HEK293 (cell line): ENCODE measurements around the gene NRP1.
A peak's percentile ranks its signal among the peaks of the same experiment; 100 is the strongest.

Experiments
- CTCF ChIA-PET: fragments of 350-600 bp; formaldehyde crosslinking; extraction: SDS; loops from one replicate; lab custom pipeline; 2021; ENCODE audit warnings: antibody characterized with exemption; lab: Yijun Ruan, JAX
- POLR2A ChIA-PET: fragments of 300-600 bp; formaldehyde crosslinking; extraction: SDS; loops from one replicate; lab custom pipeline; 2020; ENCODE audit warnings: antibody characterized with exemption, inconsistent platforms; lab: Yijun Ruan, JAX
- H3K27ac ChIP-seq: fragments of 200-500 bp; sonication (Bioruptor generic); 2 replicates; pipeline ENCODE4 v1.5.1; 2014; ENCODE audit warnings: low read depth, low read length, control low read depth, inconsistent platforms; ENCODE audit errors: extremely low read depth
- H3K36me3 ChIP-seq, 2 experiments: fragments of 200-500 bp in 1 of 2; sonication (Bioruptor generic) in 1 of 2; 1 replicate in 1 of 2; 2 replicates in 1 of 2; pipeline ENCODE4 v1.5.1; 2014 to 2017; ENCODE audit warnings: inconsistent platforms in 2 of 2, low read length in 2 of 2; ENCODE audit not compliant: control insufficient read depth in 2 of 2, insufficient read depth in 1 of 2
- H3K4me1 ChIP-seq: fragments of 200-500 bp; sonication (Bioruptor generic); 2 replicates; pipeline ENCODE4 v1.5.1; 2014; ENCODE audit warnings: mild to moderate bottlenecking, low read length, inconsistent platforms; ENCODE audit not compliant: control insufficient read depth, insufficient read depth
- H3K4me3 ChIP-seq: 2 replicates; pipeline ENCODE4 v1.5.1; 2011; ENCODE audit warnings: low read depth, mild to moderate bottlenecking, control low read depth, low read length, moderate library complexity
- H3K9me3 ChIP-seq: fragments of 200-500 bp; sonication (Bioruptor generic); 2 replicates; pipeline ENCODE4 v1.5.1; 2014; ENCODE audit warnings: low read depth, low read length, inconsistent platforms; ENCODE audit not compliant: control insufficient read depth, insufficient read depth
- KLF1 ChIP-seq: fragments of 450-650 bp; formaldehyde crosslinking; IDR thresholded peaks from 2 replicates; pipeline ENCODE4 v1.5.1; 2016; ENCODE audit warnings: missing biosample characterization, missing genetic modification characterization
- KLF10 ChIP-seq: fragments of 450-650 bp; IDR thresholded peaks from 2 replicates; pipeline ENCODE4 v1.5.1; 2018; ENCODE audit warnings: missing biosample characterization, mild to moderate bottlenecking, missing genetic modification characterization
- KLF9 ChIP-seq: fragments of 450-650 bp; formaldehyde crosslinking; IDR thresholded peaks from 2 replicates; pipeline ENCODE4 v1.5.1; 2016; ENCODE audit warnings: missing biosample characterization, missing genetic modification characterization, low read depth
- MYNN ChIP-seq: fragments of 450-650 bp; formaldehyde crosslinking; IDR thresholded peaks from 2 replicates; pipeline ENCODE4 v1.5.1; 2016; ENCODE audit warnings: missing biosample characterization, missing genetic modification characterization, borderline replicate concordance
- SP2 ChIP-seq: fragments of 450-650 bp; formaldehyde crosslinking; IDR thresholded peaks from 2 replicates; pipeline ENCODE4 v1.5.1; 2016; ENCODE audit warnings: missing biosample characterization, missing genetic modification characterization
- WT1 ChIP-seq: fragments of 450-650 bp; formaldehyde crosslinking; IDR thresholded peaks from 2 replicates; pipeline ENCODE4 v1.5.1; 2016; ENCODE audit warnings: missing biosample characterization, missing genetic modification characterization
- ZNF24 ChIP-seq: fragments of 450-650 bp; formaldehyde crosslinking; IDR thresholded peaks from 2 replicates; pipeline ENCODE4 v1.5.1; 2016; ENCODE audit warnings: missing biosample characterization, missing genetic modification characterization
- ZNF341 ChIP-seq: fragments of 450-650 bp; formaldehyde crosslinking; IDR thresholded peaks from 2 replicates; pipeline ENCODE4; 2016; ENCODE audit warnings: low read depth, missing biosample characterization, missing genetic modification characterization
- ZNF548 ChIP-seq: fragments of 450-650 bp; formaldehyde crosslinking; IDR thresholded peaks from 2 replicates; pipeline ENCODE4 v1.5.1; 2016; ENCODE audit warnings: missing biosample characterization, missing genetic modification characterization
- ZNF610 ChIP-seq: fragments of 450-650 bp; formaldehyde crosslinking; IDR thresholded peaks from 2 replicates; pipeline ENCODE4 v1.5.1; 2016; ENCODE audit warnings: missing biosample characterization, missing genetic modification characterization, borderline replicate concordance
- ZNF677 ChIP-seq: fragments of 450-650 bp; IDR thresholded peaks from 2 replicates; pipeline ENCODE4 v1.5.0; 2018; ENCODE audit warnings: missing biosample characterization, mild to moderate bottlenecking, missing genetic modification characterization, moderate library complexity
- ZNF701 ChIP-seq: fragments of 450-650 bp; formaldehyde crosslinking; IDR thresholded peaks from 2 replicates; pipeline ENCODE4 v1.5.1; 2016; ENCODE audit warnings: missing biosample characterization, missing genetic modification characterization
- TF ChIP-seq, protein P1 (sequence below): fragments of 450-650 bp; formaldehyde crosslinking; IDR thresholded peaks from 2 replicates; pipeline ENCODE4 v1.5.1; 2017; ENCODE audit warnings: missing biosample characterization, mild to moderate bottlenecking, missing genetic modification characterization, moderate library complexity
- TF ChIP-seq, protein P2 (sequence below): fragments of 450-650 bp; formaldehyde crosslinking; IDR thresholded peaks from 2 replicates; pipeline ENCODE4 v1.5.1; 2017; ENCODE audit warnings: missing biosample characterization, missing genetic modification characterization
- TF ChIP-seq, protein P3 (sequence below): fragments of 450-650 bp; formaldehyde crosslinking; IDR thresholded peaks from 2 replicates; pipeline ENCODE4 v1.5.1; 2016; ENCODE audit warnings: missing biosample characterization, missing genetic modification characterization
- TF ChIP-seq, protein P4 (sequence below): fragments of 450-650 bp; formaldehyde crosslinking; IDR thresholded peaks from 2 replicates; pipeline ENCODE4 v1.5.1; 2016; ENCODE audit warnings: missing biosample characterization, missing genetic modification characterization
- TF ChIP-seq, protein P5 (sequence below): fragments of 450-650 bp; formaldehyde crosslinking; optimal IDR thresholded peaks from 2 replicates; pipeline ENCODE3; 2016; ENCODE audit warnings: missing biosample characterization, mild to moderate bottlenecking, missing genetic modification characterization

Gene NRP1

DNA sequence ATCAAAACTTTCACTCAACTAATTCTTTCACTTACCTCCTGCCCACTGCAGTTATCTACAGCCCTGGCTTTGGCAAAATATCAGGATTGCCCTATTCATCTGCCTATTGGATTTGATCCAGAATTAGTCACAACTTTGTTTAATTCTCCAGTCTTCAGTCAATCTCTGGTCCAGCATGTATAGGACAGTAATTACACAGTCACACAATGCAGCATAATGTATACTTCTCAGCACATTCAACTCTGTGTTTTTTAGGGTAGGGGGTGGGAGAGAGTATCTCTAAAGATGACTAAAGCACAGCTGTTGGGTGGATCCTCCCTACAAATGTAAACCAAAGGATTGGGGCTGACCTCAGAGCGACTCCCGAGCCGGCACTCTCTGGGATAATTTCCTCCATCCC lies 17.7 kb upstream of the NRP1 start:
- no peaks in the 10 kb centered on the region for H3K9me3 ChIP-seq
- ChIA-PET CTCF (no interaction called here), POLR2A (no interaction called here)
- TF ChIP-seq, protein P1, sequence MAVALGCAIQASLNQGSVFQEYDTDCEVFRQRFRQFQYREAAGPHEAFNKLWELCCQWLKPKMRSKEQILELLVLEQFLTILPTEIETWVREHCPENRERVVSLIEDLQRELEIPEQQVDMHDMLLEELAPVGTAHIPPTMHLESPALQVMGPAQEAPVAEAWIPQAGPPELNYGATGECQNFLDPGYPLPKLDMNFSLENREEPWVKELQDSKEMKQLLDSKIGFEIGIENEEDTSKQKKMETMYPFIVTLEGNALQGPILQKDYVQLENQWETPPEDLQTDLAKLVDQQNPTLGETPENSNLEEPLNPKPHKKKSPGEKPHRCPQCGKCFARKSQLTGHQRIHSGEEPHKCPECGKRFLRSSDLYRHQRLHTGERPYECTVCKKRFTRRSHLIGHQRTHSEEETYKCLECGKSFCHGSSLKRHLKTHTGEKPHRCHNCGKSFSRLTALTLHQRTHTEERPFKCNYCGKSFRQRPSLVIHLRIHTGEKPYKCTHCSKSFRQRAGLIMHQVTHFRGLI: no peak
- no peak for TF ChIP-seq ZNF701 (tag by site-specific recombination)
- TF ChIP-seq MYNN (tag by site-specific recombination): no peak
- TF ChIP-seq KLF10 (tag by site-specific recombination): no peak
- TF ChIP-seq, protein P2, sequence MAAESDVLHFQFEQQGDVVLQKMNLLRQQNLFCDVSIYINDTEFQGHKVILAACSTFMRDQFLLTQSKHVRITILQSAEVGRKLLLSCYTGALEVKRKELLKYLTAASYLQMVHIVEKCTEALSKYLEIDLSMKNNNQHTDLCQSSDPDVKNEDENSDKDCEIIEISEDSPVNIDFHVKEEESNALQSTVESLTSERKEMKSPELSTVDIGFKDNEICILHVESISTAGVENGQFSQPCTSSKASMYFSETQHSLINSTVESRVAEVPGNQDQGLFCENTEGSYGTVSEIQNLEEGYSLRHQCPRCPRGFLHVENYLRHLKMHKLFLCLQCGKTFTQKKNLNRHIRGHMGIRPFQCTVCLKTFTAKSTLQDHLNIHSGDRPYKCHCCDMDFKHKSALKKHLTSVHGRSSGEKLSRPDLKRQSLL (tag by site-specific recombination): no peak
- TF ChIP-seq, protein P3, sequence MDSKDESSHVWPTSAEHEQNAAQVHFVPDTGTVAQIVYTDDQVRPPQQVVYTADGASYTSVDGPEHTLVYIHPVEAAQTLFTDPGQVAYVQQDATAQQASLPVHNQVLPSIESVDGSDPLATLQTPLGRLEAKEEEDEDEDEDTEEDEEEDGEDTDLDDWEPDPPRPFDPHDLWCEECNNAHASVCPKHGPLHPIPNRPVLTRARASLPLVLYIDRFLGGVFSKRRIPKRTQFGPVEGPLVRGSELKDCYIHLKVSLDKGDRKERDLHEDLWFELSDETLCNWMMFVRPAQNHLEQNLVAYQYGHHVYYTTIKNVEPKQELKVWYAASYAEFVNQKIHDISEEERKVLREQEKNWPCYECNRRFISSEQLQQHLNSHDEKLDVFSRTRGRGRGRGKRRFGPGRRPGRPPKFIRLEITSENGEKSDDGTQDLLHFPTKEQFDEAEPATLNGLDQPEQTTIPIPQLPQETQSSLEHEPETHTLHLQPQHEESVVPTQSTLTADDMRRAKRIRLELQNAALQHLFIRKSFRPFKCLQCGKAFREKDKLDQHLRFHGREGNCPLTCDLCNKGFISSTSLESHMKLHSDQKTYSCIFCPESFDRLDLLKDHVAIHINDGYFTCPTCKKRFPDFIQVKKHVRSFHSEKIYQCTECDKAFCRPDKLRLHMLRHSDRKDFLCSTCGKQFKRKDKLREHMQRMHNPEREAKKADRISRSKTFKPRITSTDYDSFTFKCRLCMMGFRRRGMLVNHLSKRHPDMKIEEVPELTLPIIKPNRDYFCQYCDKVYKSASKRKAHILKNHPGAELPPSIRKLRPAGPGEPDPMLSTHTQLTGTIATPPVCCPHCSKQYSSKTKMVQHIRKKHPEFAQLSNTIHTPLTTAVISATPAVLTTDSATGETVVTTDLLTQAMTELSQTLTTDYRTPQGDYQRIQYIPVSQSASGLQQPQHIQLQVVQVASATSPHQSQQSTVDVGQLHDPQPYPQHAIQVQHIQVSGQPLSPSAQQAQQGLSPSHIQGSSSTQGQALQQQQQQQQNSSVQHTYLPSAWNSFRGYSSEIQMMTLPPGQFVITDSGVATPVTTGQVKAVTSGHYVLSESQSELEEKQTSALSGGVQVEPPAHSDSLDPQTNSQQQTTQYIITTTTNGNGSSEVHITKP (tag by site-specific recombination): peak; percentile 36; the same call in 1 of the 2 replicates
- TF ChIP-seq WT1 (tag by site-specific recombination): peak; percentile 85
- no peak for TF ChIP-seq KLF9
- TF ChIP-seq, protein P4, sequence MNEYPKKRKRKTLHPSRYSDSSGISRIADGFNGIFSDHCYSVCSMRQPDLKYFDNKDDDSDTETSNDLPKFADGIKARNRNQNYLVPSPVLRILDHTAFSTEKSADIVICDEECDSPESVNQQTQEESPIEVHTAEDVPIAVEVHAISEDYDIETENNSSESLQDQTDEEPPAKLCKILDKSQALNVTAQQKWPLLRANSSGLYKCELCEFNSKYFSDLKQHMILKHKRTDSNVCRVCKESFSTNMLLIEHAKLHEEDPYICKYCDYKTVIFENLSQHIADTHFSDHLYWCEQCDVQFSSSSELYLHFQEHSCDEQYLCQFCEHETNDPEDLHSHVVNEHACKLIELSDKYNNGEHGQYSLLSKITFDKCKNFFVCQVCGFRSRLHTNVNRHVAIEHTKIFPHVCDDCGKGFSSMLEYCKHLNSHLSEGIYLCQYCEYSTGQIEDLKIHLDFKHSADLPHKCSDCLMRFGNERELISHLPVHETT: no peak
- TF ChIP-seq, protein P5, sequence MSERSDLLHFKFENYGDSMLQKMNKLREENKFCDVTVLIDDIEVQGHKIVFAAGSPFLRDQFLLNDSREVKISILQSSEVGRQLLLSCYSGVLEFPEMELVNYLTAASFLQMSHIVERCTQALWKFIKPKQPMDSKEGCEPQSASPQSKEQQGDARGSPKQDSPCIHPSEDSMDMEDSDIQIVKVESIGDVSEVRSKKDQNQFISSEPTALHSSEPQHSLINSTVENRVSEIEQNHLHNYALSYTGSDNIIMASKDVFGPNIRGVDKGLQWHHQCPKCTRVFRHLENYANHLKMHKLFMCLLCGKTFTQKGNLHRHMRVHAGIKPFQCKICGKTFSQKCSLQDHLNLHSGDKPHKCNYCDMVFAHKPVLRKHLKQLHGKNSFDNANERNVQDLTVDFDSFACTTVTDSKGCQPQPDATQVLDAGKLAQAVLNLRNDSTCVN: no peak
- TF ChIP-seq KLF1 (tag by site-specific recombination): peak; percentile 42; the same call in 1 of the 2 replicates
- no peak for TF ChIP-seq ZNF677 (tag by site-specific recombination)
- no peak for TF ChIP-seq ZNF24
- no peak for TF ChIP-seq ZNF610 (tag by site-specific recombination)
- TF ChIP-seq ZNF341 (tag by site-specific recombination): no peak
- no peak for TF ChIP-seq SP2
- H3K27ac ChIP-seq: no peak overlapping the region
- peaks cover 7% of the 10 kb centered on the region; the same call in 1 of the 2 replicates for H3K4me1 ChIP-seq
- no peaks in the 10 kb centered on the region for H3K36me3 ChIP-seq
- no peak overlapping the region for H3K4me3 ChIP-seq

DNA sequence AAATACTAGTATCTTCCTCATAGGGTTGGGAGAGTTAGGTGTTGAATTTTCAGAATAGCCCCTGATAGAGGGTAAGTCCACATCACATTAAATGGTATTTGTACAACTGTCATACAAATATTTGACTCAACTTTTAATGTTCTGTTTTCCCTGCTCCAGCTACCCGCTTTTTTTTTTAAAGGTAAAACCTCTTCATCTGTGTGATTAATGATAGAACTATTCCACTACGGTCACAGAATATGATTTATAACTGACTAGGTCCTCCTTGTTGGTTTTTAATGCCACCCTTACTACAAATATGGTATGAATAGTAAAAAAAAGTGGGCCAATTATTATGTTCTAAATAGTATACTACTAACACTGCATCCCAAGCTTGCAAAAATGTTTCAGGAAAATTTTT lies 15.6 kb upstream of the NRP1 start:
- Histone ChIP-seq H3K36me3 (no peaks in the 10 kb centered on the region), H3K9me3 (no peaks in the 10 kb centered on the region), H3K27ac (no peak overlapping the region), H3K4me3 (no peak overlapping the region), H3K4me1 (peaks cover 7% of the 10 kb centered on the region; the same call in 1 of the 2 replicates)
- TF ChIP-seq ZNF548 (tag by site-specific recombination): no peak
- ChIA-PET CTCF (no interaction called here), POLR2A (no interaction called here)
